ENCODE data around the gene AP1G2.

GRCh38 chr14:23528555-23528954 is 39.0 kb downstream of the AP1G2 start:
- TF ChIP-seq, protein P1, sequence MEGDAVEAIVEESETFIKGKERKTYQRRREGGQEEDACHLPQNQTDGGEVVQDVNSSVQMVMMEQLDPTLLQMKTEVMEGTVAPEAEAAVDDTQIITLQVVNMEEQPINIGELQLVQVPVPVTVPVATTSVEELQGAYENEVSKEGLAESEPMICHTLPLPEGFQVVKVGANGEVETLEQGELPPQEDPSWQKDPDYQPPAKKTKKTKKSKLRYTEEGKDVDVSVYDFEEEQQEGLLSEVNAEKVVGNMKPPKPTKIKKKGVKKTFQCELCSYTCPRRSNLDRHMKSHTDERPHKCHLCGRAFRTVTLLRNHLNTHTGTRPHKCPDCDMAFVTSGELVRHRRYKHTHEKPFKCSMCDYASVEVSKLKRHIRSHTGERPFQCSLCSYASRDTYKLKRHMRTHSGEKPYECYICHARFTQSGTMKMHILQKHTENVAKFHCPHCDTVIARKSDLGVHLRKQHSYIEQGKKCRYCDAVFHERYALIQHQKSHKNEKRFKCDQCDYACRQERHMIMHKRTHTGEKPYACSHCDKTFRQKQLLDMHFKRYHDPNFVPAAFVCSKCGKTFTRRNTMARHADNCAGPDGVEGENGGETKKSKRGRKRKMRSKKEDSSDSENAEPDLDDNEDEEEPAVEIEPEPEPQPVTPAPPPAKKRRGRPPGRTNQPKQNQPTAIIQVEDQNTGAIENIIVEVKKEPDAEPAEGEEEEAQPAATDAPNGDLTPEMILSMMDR (IDR thresholded peaks at IDR 0.05): no peak
- no peak for TF ChIP-seq POLR2A (IDR thresholded peaks at IDR 0.05)

Measured in uterus (tissue), 2 donors.